A673 (cell line): ENCODE results near the gene LDB3. TPM values are rescaled to one million over a fixed set of nuclear protein-coding genes. Genes with fewer than 3 reads are reported as not detected.

ENCODE experiments used
- BruUV-seq: library from RNA; stranded (reverse); fragments of 400-500 nt; replicated peaks from 2 replicates; lab custom pipeline; 2021; lab: Mats Ljungman, UMichigan
- CTCF ChIA-PET: fragments of 300-600 bp; sonication (Branson Sonifier 250); formaldehyde crosslinking; loops from one replicate; lab custom pipeline; 2022; ENCODE audit warnings: antibody characterized with exemption; lab: Charles Lee
- POLR2A ChIA-PET: fragments of 300-600 bp; sonication (Branson Sonifier 250); formaldehyde crosslinking; loops from one replicate; lab custom pipeline; 2022; ENCODE audit warnings: antibody characterized with exemption; ENCODE audit not compliant: low non-redundant PET; lab: Charles Lee
- DNase-seq: peaks from one replicate; pipeline ENCODE4 v3.0.0-alpha.2; 2015; ENCODE audit warnings: low spot score
- H3K27ac ChIP-seq: fragments of 200-600 bp; sonication (generic); 2 replicates; pipeline ENCODE4 v1.5.1; 2016; ENCODE audit warnings: mixed run types, low read depth, mild to moderate bottlenecking, mixed read lengths, antibody characterized with exemption, low read length; ENCODE audit not compliant: poor library complexity, severe bottlenecking
- H3K27me3 ChIP-seq: fragments of 200-600 bp; sonication (generic); replicated peaks from 2 replicates; pipeline ENCODE4 v1.6.1; 2017; ENCODE audit warnings: mixed run types, low read depth, mild to moderate bottlenecking, mixed read lengths, antibody characterized with exemption, low read length; ENCODE audit not compliant: insufficient read depth, poor library complexity
- H3K36me3 ChIP-seq: fragments of 200-600 bp; sonication (generic); 2 replicates; pipeline ENCODE4 v1.6.1; 2016; ENCODE audit warnings: mixed run types, mild to moderate bottlenecking, mixed read lengths, antibody characterized with exemption, low read length; ENCODE audit not compliant: insufficient read depth, poor library complexity, severe bottlenecking
- H3K4me1 ChIP-seq: fragments of 200-600 bp; sonication (generic); 2 replicates; pipeline ENCODE4 v1.6.1; 2017; ENCODE audit warnings: mixed run types, mild to moderate bottlenecking, mixed read lengths, antibody characterized with exemption, low read length; ENCODE audit not compliant: insufficient read depth, poor library complexity, severe bottlenecking
- H3K4me3 ChIP-seq: fragments of 200-600 bp; sonication (generic); 2 replicates; pipeline ENCODE4 v1.5.1; 2016; ENCODE audit warnings: low read depth, mixed run types, mild to moderate bottlenecking, mixed read lengths, low read length; ENCODE audit not compliant: poor library complexity, severe bottlenecking
- H3K9me3 ChIP-seq: fragments of 200-600 bp; sonication (generic); 2 replicates; pipeline ENCODE4 v1.6.1; 2016; ENCODE audit warnings: mixed run types, low read depth, mild to moderate bottlenecking, mixed read lengths, antibody characterized with exemption, low read length; ENCODE audit not compliant: poor library complexity, severe bottlenecking
- CTCF ChIP-seq: fragments of 300-800, 200-600 bp; sonication (generic); conservative IDR thresholded peaks from 2 replicates; pipeline ENCODE4 v1.5.1; 2017; ENCODE audit warnings: low read depth, mild to moderate bottlenecking, antibody characterized with exemption, low read length, moderate library complexity, mixed read lengths
- EZH2 ChIP-seq: fragments of 200-600 bp; sonication (generic); IDR thresholded peaks from 2 replicates; pipeline ENCODE4 v1.6.1; 2017; ENCODE audit warnings: borderline replicate concordance, low read depth, mild to moderate bottlenecking, mixed read lengths, antibody characterized with exemption, low read length; ENCODE audit not compliant: poor library complexity, severe bottlenecking
- intact Hi-C: fragments of 100-400 bp; cut with micrococcal nuclease; formaldehyde crosslinking; loops from one replicate; pipeline ENCODE4 v1.10.0; 2022; ENCODE audit not compliant: unreplicated experiment
- total RNA-seq: library from RNA; stranded (reverse); gene quantifications from 2 replicates; pipeline ENCODE4 v1.2.3, GENCODE V29; 2021

The LDB3 gene
- total RNA-seq, 1 experiment from 2014 or later: 0.34 TPM

GRCh38 chr10:86659161-86659691, 9.1 kb upstream of the LDB3 start:
- CTCF ChIA-PET: no interaction called here
- Histone ChIP-seq H3K4me3 (no peak overlapping the region), H3K36me3 (no peaks in the 10 kb centered on the region), H3K9me3 (no peaks in the 10 kb centered on the region), H3K4me1 (no peaks in the 10 kb centered on the region), H3K27me3 (no peaks in the 10 kb centered on the region), H3K27ac (no peak overlapping the region)
- POLR2A ChIA-PET: no interaction called here
- no TSS peak for BruUV-seq
- no peak for DNase-seq
- intact Hi-C loops: no loop called here
- TF ChIP-seq EZH2 (no peak), CTCF (no peak)

- ChIA-PET CTCF (no interaction called here), POLR2A (no interaction called here)
- intact Hi-C loops: no loop called here
- no TSS peak for BruUV-seq
- Histone ChIP-seq H3K27me3 (no peaks in the 10 kb centered on the region), H3K4me1 (no peaks in the 10 kb centered on the region), H3K36me3 (no peaks in the 10 kb centered on the region), H3K27ac (no peak overlapping the region), H3K9me3 (no peaks in the 10 kb centered on the region), H3K4me3 (no peak overlapping the region)
- no peak for DNase-seq
- TF ChIP-seq CTCF (no peak), EZH2 (no peak)
Measured at GRCh38 chr10:86659721-86660453, 8.4 kb upstream of the LDB3 start.

GRCh38 chr10:86661161-86662025, 6.9 kb upstream of the LDB3 start:
- Histone ChIP-seq H3K27ac (no peak overlapping the region), H3K27me3 (no peaks in the 10 kb centered on the region), H3K9me3 (no peaks in the 10 kb centered on the region), H3K4me3 (no peak overlapping the region), H3K36me3 (no peaks in the 10 kb centered on the region), H3K4me1 (no peaks in the 10 kb centered on the region)
- intact Hi-C loops: no loop called here
- no TSS peak for BruUV-seq
- TF ChIP-seq CTCF (no peak), EZH2 (no peak)
- DNase-seq: no peak
- POLR2A ChIA-PET: no interaction called here
- CTCF ChIA-PET: interaction anchor here (0.5 to 0.6 kb wide), 2 partner anchors 238 to 305 kb away, joined by 6 to 12 read pairs; no protein-coding TSS in a partner anchor
